Activated CD4-positive, alpha-beta T cell treated with anti-CD3 and anti-CD28 coated beads, Interleukin-2, amount 10 ng/mL, durations not matched to agents 7 days and 5 days (primary cell): Measurements from ENCODE around the gene LINC00305. TPM values are rescaled to one million over a fixed set of nuclear protein-coding genes. Genes with fewer than 3 reads are reported as not detected.

Experiments
- CTCF ChIA-PET: fragments of 350-600 bp; sonication (Branson Sonifier 250); formaldehyde crosslinking; loops from one replicate; lab custom pipeline; 2021; ENCODE audit warnings: antibody characterized with exemption; lab: Charles Lee
- POLR2A ChIA-PET: fragments of 350-600 bp; sonication (Branson Sonifier 250); formaldehyde crosslinking; loops from one replicate; lab custom pipeline; 2021; ENCODE audit warnings: antibody characterized with exemption; lab: Charles Lee
- DNase-seq: peaks from one replicate; pipeline ENCODE4 v3.0.0-alpha.2; 2020
- H3K27ac Mint-ChIP-seq: one replicate; pipeline ENCODE4 v1.8.0; 2021; ENCODE audit warnings: mild to moderate bottlenecking, moderate library complexity, mixed read lengths
- H3K27me3 Mint-ChIP-seq: one replicate; pipeline ENCODE4 v1.8.0; 2021; ENCODE audit warnings: mixed read lengths
- H3K36me3 Mint-ChIP-seq: one replicate; pipeline ENCODE4 v1.8.0; 2021; ENCODE audit warnings: low read depth, mixed read lengths
- H3K4me1 Mint-ChIP-seq: one replicate; pipeline ENCODE4 v1.8.0; 2021; ENCODE audit warnings: mixed read lengths
- H3K4me3 Mint-ChIP-seq: one replicate; pipeline ENCODE4 v1.8.0; 2021; ENCODE audit warnings: mild to moderate bottlenecking, moderate library complexity, mixed read lengths
- H3K9me3 Mint-ChIP-seq: one replicate; pipeline ENCODE4 v1.8.0; 2021; ENCODE audit warnings: mixed read lengths
- total RNA-seq, 2 experiments: library from RNA; stranded (reverse); gene quantifications; one replicate each; pipeline ENCODE4 v1.2.3, GENCODE V29; 2021

LINC00305 gene
- total RNA-seq, 2 experiments from 2014 or later, result not detected

- Mint-ChIP-seq H3K27ac (no peak overlapping the region), H3K36me3 (no peaks in the 10 kb centered on the region), H3K4me1 (no peaks in the 10 kb centered on the region), H3K4me3 (no peak overlapping the region), H3K9me3 (no peaks in the 10 kb centered on the region), H3K27me3 (no peaks in the 10 kb centered on the region)
- CTCF ChIA-PET, result no interaction called here
- POLR2A ChIA-PET, result no interaction called here
- no peak for DNase-seq
These were observed 1.1 kb upstream of the LINC00305 start for GRCh38 chr18:64149916-64150438.

- H3K27ac Mint-ChIP-seq, result no peak overlapping the region
- ChIA-PET CTCF (no interaction called here), POLR2A (no interaction called here)
- H3K9me3 Mint-ChIP-seq, result peaks cover 1% of the 10 kb centered on the region
- no peak for DNase-seq
- H3K27me3 Mint-ChIP-seq, result no peaks in the 10 kb centered on the region
- H3K4me1 Mint-ChIP-seq, result no peaks in the 10 kb centered on the region
- no peak overlapping the region for H3K4me3 Mint-ChIP-seq
- H3K36me3 Mint-ChIP-seq, result no peaks in the 10 kb centered on the region
These were observed 6.0 kb downstream of the LINC00305 start for GRCh38 chr18:64142904-64143303.

GRCh38 chr18:64137914-64138313 is 11.0 kb downstream of the LINC00305 start:
- no peak overlapping the region for H3K4me3 Mint-ChIP-seq
- H3K36me3 Mint-ChIP-seq, result no peaks in the 10 kb centered on the region
- ChIA-PET POLR2A (no interaction called here), CTCF (interaction anchor here (0.7 kb wide), 1 partner anchor 199 kb away, joined by 3 read pairs; no protein-coding TSS in a partner anchor)
- peaks cover 1% of the 10 kb centered on the region for H3K9me3 Mint-ChIP-seq
- DNase-seq, result no peak
- H3K27me3 Mint-ChIP-seq, result no peaks in the 10 kb centered on the region
- no peaks in the 10 kb centered on the region for H3K4me1 Mint-ChIP-seq
- H3K27ac Mint-ChIP-seq, result no peak overlapping the region

GRCh38 chr18:64134044-64134747 is 14.7 kb downstream of the LINC00305 start:
- H3K27me3 Mint-ChIP-seq, result no peaks in the 10 kb centered on the region
- POLR2A ChIA-PET, result no interaction called here
- no peaks in the 10 kb centered on the region for H3K4me1 Mint-ChIP-seq
- no peak for DNase-seq
- no peak overlapping the region for H3K27ac Mint-ChIP-seq
- no peaks in the 10 kb centered on the region for H3K9me3 Mint-ChIP-seq
- no peak overlapping the region for H3K4me3 Mint-ChIP-seq
- CTCF ChIA-PET, result no interaction called here
- H3K36me3 Mint-ChIP-seq, result no peaks in the 10 kb centered on the region

- DNase-seq, result no peak
- Mint-ChIP-seq H3K4me1 (no peaks in the 10 kb centered on the region), H3K4me3 (no peak overlapping the region), H3K9me3 (no peaks in the 10 kb centered on the region), H3K36me3 (no peaks in the 10 kb centered on the region), H3K27ac (no peak overlapping the region), H3K27me3 (no peaks in the 10 kb centered on the region)
- CTCF ChIA-PET, result no interaction called here
- POLR2A ChIA-PET, result no interaction called here
These were observed 16.0 kb downstream of the LINC00305 start for GRCh38 chr18:64132871-64133270.

- H3K4me3 Mint-ChIP-seq, result no peak overlapping the region
- H3K4me1 Mint-ChIP-seq, result no peaks in the 10 kb centered on the region
- ChIA-PET POLR2A (no interaction called here), CTCF (interaction anchor here (1.4 kb wide), 1 partner anchor 10 kb away, joined by 3 read pairs; no protein-coding TSS in a partner anchor)
- DNase-seq, result no peak
- H3K36me3 Mint-ChIP-seq, result no peaks in the 10 kb centered on the region
- H3K27ac Mint-ChIP-seq, result no peak overlapping the region
- H3K27me3 Mint-ChIP-seq, result no peaks in the 10 kb centered on the region
- no peaks in the 10 kb centered on the region for H3K9me3 Mint-ChIP-seq
These were observed 17.6 kb downstream of the LINC00305 start for GRCh38 chr18:64131314-64131713.

GRCh38 chr18:64127172-64127571 is 21.7 kb downstream of the LINC00305 start:
- ChIA-PET POLR2A (no interaction called here), CTCF (no interaction called here)
- Mint-ChIP-seq H3K36me3 (no peaks in the 10 kb centered on the region), H3K27me3 (no peaks in the 10 kb centered on the region), H3K4me1 (no peaks in the 10 kb centered on the region), H3K4me3 (no peak overlapping the region), H3K27ac (no peak overlapping the region), H3K9me3 (no peaks in the 10 kb centered on the region)
- DNase-seq, result no peak

GRCh38 chr18:64119916-64120315 is 29.0 kb downstream of the LINC00305 start:
- no peaks in the 10 kb centered on the region for H3K9me3 Mint-ChIP-seq
- CTCF ChIA-PET, result no interaction called here
- POLR2A ChIA-PET, result no interaction called here
- H3K27me3 Mint-ChIP-seq, result no peaks in the 10 kb centered on the region
- no peak overlapping the region for H3K27ac Mint-ChIP-seq
- no peak for DNase-seq
- H3K4me1 Mint-ChIP-seq, result no peaks in the 10 kb centered on the region
- no peaks in the 10 kb centered on the region for H3K36me3 Mint-ChIP-seq
- H3K4me3 Mint-ChIP-seq, result no peak overlapping the region

- CTCF ChIA-PET, result no interaction called here
These were observed 30.5 kb downstream of the LINC00305 start for GRCh38 chr18:64118406-64118805.

GRCh38 chr18:64116571-64117175 is 32.2 kb downstream of the LINC00305 start:
- ChIA-PET CTCF (interaction anchor here (0.6 to 1.3 kb wide), 2 partner anchors 12 to 1458 kb away, joined by 3 read pairs; no protein-coding TSS in a partner anchor), POLR2A (no interaction called here)
- Mint-ChIP-seq H3K9me3 (no peaks in the 10 kb centered on the region), H3K36me3 (no peaks in the 10 kb centered on the region), H3K4me1 (no peaks in the 10 kb centered on the region), H3K27ac (no peak overlapping the region), H3K27me3 (no peaks in the 10 kb centered on the region), H3K4me3 (no peak overlapping the region)
- DNase-seq, result no peak

More at GRCh38 chr18:64118406-64118805, 30.5 kb downstream of the LINC00305 start:
- no peak overlapping the region for H3K4me3 Mint-ChIP-seq
- H3K4me1 Mint-ChIP-seq, result no peaks in the 10 kb centered on the region
- H3K36me3 Mint-ChIP-seq, result no peaks in the 10 kb centered on the region
- no peak for DNase-seq
- H3K27ac Mint-ChIP-seq, result no peak overlapping the region
- POLR2A ChIA-PET, result no interaction called here
- H3K9me3 Mint-ChIP-seq, result no peaks in the 10 kb centered on the region
- no peaks in the 10 kb centered on the region for H3K27me3 Mint-ChIP-seq

- Mint-ChIP-seq H3K27ac (no peak overlapping the region), H3K4me1 (no peaks in the 10 kb centered on the region), H3K4me3 (no peak overlapping the region), H3K9me3 (no peaks in the 10 kb centered on the region), H3K27me3 (no peaks in the 10 kb centered on the region), H3K36me3 (no peaks in the 10 kb centered on the region)
- CTCF ChIA-PET, result no interaction called here
- DNase-seq, result no peak
- POLR2A ChIA-PET, result no interaction called here
These were observed 33.0 kb downstream of the LINC00305 start for GRCh38 chr18:64115881-64116280.

GRCh38 chr18:64111950-64112349 is 36.9 kb downstream of the LINC00305 start:
- Mint-ChIP-seq H3K36me3 (no peaks in the 10 kb centered on the region), H3K27ac (no peak overlapping the region), H3K9me3 (no peaks in the 10 kb centered on the region), H3K27me3 (no peaks in the 10 kb centered on the region), H3K4me3 (no peak overlapping the region), H3K4me1 (no peaks in the 10 kb centered on the region)
- CTCF ChIA-PET, result no interaction called here
- no peak for DNase-seq
- POLR2A ChIA-PET, result no interaction called here

- CTCF ChIA-PET, result no interaction called here
These were observed 38.0 kb downstream of the LINC00305 start for GRCh38 chr18:64110692-64111480.

More at GRCh38 chr18:64110692-64111480, 38.0 kb downstream of the LINC00305 start:
- Mint-ChIP-seq H3K27ac (no peak overlapping the region), H3K9me3 (no peaks in the 10 kb centered on the region), H3K27me3 (no peaks in the 10 kb centered on the region), H3K4me1 (no peaks in the 10 kb centered on the region), H3K4me3 (no peak overlapping the region), H3K36me3 (no peaks in the 10 kb centered on the region)
- DNase-seq, result no peak
- POLR2A ChIA-PET, result no interaction called here
